Measurements from ENCODE around the gene GPR137C. TPM values are rescaled to one million over a fixed set of nuclear protein-coding genes. Genes with fewer than 3 reads are reported as not detected.
A peak's percentile ranks its signal among the peaks of the same experiment; 100 is the strongest.

GPR137C gene
- polyA plus RNA-seq, 1 of the 3 experiments (the other 2 are of a cell fraction) = 0.54 TPM

DNA sequence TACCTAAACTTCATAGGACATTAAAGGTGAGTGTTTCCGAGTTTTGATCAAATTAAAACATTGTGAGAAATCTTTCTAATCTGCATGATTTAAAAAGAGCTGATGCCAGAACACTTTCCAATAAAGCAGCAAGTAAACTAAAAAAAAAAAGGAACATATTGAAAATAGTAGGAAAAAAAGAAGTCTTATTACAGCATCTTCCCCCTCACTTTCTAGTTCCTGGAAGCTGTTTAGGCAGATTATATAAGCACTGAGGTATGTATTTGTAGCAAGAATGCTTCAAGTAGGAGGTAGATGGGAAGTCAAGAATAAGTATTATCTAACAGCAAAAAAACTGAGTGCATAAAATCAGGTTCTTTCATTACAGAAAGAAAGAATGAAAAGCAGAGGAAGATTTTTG lies 96.9 kb downstream of the GPR137C start:
- ChIA-PET CTCF (interaction anchor here (1.3 kb wide), 1 partner anchor 311 kb away, joined by 4 read pairs; no protein-coding TSS in a partner anchor), POLR2A (no interaction called here)
- H3K27me3 ChIP-seq (ENCODE audit: insufficient read depth) = no peaks in the 10 kb centered on the region
- no peak overlapping the region for H2AFZ ChIP-seq (ENCODE audit: low read depth)
- H3K36me3 ChIP-seq (replicated peaks in 1 of 2; ENCODE audit: control insufficient read depth in 1 of 2, insufficient read depth in 2 of 2, low read length in 1 of 2) = peaks cover 46 to 55% of the 10 kb centered on the region in 2 experiments
- H3K27ac ChIP-seq (ENCODE audit: low read depth in 2 of 2, low read length in 1 of 2) = no peak overlapping the region
- DNase-seq = no peak
- H3K4me1 ChIP-seq (ENCODE audit: control insufficient read depth in 1 of 2, insufficient read depth in 2 of 2, low read depth in 1 of 2, low read length in 1 of 2) = no peaks in the 10 kb centered on the region
- no peaks in the 10 kb centered on the region for H3K9me2 ChIP-seq
- H3K9ac ChIP-seq = no peak overlapping the region
- no peak for TF ChIP-seq RFX5 (IDR thresholded peaks at IDR 0.05; ENCODE audit: low read length)
- TF ChIP-seq RAD21 (IDR thresholded peaks at IDR 0.05; ENCODE audit: low read length) = no peak
- TF ChIP-seq MXI1 (IDR thresholded peaks at IDR 0.05; ENCODE audit: low read depth, low read length) = no peak
- TF ChIP-seq NRF1 (IDR thresholded peaks at IDR 0.05; ENCODE audit: low read depth, low read length) = no peak
- TF ChIP-seq SIN3A (IDR thresholded peaks at IDR 0.05; ENCODE audit: borderline replicate concordance, low read depth, low read length) = no peak
- TF ChIP-seq, protein P1, sequence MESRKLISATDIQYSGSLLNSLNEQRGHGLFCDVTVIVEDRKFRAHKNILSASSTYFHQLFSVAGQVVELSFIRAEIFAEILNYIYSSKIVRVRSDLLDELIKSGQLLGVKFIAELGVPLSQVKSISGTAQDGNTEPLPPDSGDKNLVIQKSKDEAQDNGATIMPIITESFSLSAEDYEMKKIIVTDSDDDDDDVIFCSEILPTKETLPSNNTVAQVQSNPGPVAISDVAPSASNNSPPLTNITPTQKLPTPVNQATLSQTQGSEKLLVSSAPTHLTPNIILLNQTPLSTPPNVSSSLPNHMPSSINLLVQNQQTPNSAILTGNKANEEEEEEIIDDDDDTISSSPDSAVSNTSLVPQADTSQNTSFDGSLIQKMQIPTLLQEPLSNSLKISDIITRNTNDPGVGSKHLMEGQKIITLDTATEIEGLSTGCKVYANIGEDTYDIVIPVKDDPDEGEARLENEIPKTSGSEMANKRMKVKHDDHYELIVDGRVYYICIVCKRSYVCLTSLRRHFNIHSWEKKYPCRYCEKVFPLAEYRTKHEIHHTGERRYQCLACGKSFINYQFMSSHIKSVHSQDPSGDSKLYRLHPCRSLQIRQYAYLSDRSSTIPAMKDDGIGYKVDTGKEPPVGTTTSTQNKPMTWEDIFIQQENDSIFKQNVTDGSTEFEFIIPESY (IDR thresholded peaks at IDR 0.05; ENCODE audit: borderline replicate concordance, low read depth) = no peak
- no peak for TF ChIP-seq RXRA (IDR thresholded peaks at IDR 0.05; ENCODE audit: borderline replicate concordance, low read depth)
- no peak for TF ChIP-seq YY1 (IDR thresholded peaks at IDR 0.05; ENCODE audit: low read depth)
- peaks cover 11% of the 10 kb centered on the region for H3F3A ChIP-seq (replicated peaks; ENCODE audit: insufficient read depth)
- H3K79me2 ChIP-seq (ENCODE audit: insufficient read depth) = no peaks in the 10 kb centered on the region
- no peaks in the 10 kb centered on the region for H3K9me3 ChIP-seq
- H3K4me3 ChIP-seq (ENCODE audit: low read depth in 2 of 2, low read length in 1 of 2) = no peak overlapping the region
- no peaks in the 10 kb centered on the region for H4K20me1 ChIP-seq (ENCODE audit: insufficient read depth)
- no peak overlapping the region for H3K4me2 ChIP-seq
- 100% methylated on average over 1 of the region's 1 CpG for WGBS (ENCODE audit: low lambda C conversion rate)

- no peak overlapping the region for H3K9ac ChIP-seq
- H3K4me3 ChIP-seq (ENCODE audit: low read depth in 2 of 2, low read length in 1 of 2) = no peak overlapping the region
- H3K79me2 ChIP-seq (ENCODE audit: insufficient read depth) = no peaks in the 10 kb centered on the region
- H3K4me2 ChIP-seq = no peak overlapping the region
- no peak overlapping the region for H3K27ac ChIP-seq (ENCODE audit: low read depth in 2 of 2, low read length in 1 of 2)
- CTCF ChIA-PET = interaction anchor here (0.8 to 1.6 kb wide), 5 partner anchors 11 to 352 kb away, joined by 3 to 4 read pairs (median 3); no protein-coding TSS in a partner anchor
- POLR2A ChIA-PET = interaction anchor here (0.6 kb wide), 1 partner anchor 16 kb away, joined by 3 read pairs; no protein-coding TSS in a partner anchor
- H3F3A ChIP-seq (replicated peaks; ENCODE audit: insufficient read depth) = peaks cover 8% of the 10 kb centered on the region
- H3K36me3 ChIP-seq (replicated peaks in 1 of 2; ENCODE audit: control insufficient read depth in 1 of 2, insufficient read depth in 2 of 2, low read length in 1 of 2) = peaks cover 47 to 52% of the 10 kb centered on the region in 2 experiments
- H3K9me3 ChIP-seq = no peaks in the 10 kb centered on the region
- 76% methylated on average over 6 of the region's 6 CpGs for WGBS (ENCODE audit: low lambda C conversion rate)
- no peak for DNase-seq
- TF ChIP-seq PBX3 (IDR thresholded peaks at IDR 0.05) (no peak), GABPA (IDR thresholded peaks at IDR 0.05; ENCODE audit: low read depth) (no peak), GATA2 (CRISPR knock-in tag; IDR thresholded peaks at IDR 0.05) (no peak), EP300 (IDR thresholded peaks at IDR 0.05; ENCODE audit: borderline replicate concordance in 1 of 2, low read depth in 1 of 2, low read length in 1 of 2) (no peak), CTCF (IDR thresholded peaks at IDR 0.05) (peak; percentile 46), RAD21 (IDR thresholded peaks at IDR 0.05; ENCODE audit: low read length) (peak; percentile 31; the same call in 1 of the 2 replicates), CHD2 (IDR thresholded peaks at IDR 0.05; ENCODE audit: low read length, partially characterized antibody) (no peak), USF2 (IDR thresholded peaks at IDR 0.05; ENCODE audit: borderline replicate concordance, low read depth, low read length) (no peak)
- no peaks in the 10 kb centered on the region for H4K20me1 ChIP-seq (ENCODE audit: insufficient read depth)
- H2AFZ ChIP-seq (ENCODE audit: low read depth) = no peak overlapping the region
- H3K4me1 ChIP-seq (ENCODE audit: control insufficient read depth in 1 of 2, insufficient read depth in 2 of 2, low read depth in 1 of 2, low read length in 1 of 2) = no peaks in the 10 kb centered on the region
- H3K27me3 ChIP-seq (ENCODE audit: insufficient read depth) = no peaks in the 10 kb centered on the region
- no peaks in the 10 kb centered on the region for H3K9me2 ChIP-seq
These were observed 98.1 kb downstream of the GPR137C start for GRCh38 chr14:52650774-52651173.

Measured in SK-N-SH (cell line).